H1 (cell line): ENCODE measurements around the gene TCEAL4. TPM values are rescaled to one million over a fixed set of nuclear protein-coding genes. Genes with fewer than 3 reads are reported as not detected.

Source experiments
- HDAC2 ChIP-seq, 2 experiments: fragments of 300-600 bp in 1 of 2; sonication (generic) in 1 of 2; IDR thresholded peaks; 2 replicates each; pipeline ENCODE4 v1.6.1; 2011 to 2012; ENCODE audit warnings: low read depth in 2 of 2, low read length in 2 of 2, mild to moderate bottlenecking in 2 of 2, moderate library complexity in 2 of 2, borderline replicate concordance in 1 of 2, inconsistent platforms in 1 of 2
- SIRT6 ChIP-seq: IDR thresholded peaks from one replicate; pipeline ENCODE4 v1.7.1; 2012; ENCODE audit warnings: low read length, inconsistent platforms
- TEAD4 ChIP-seq: IDR thresholded peaks from 2 replicates; pipeline ENCODE4 v1.6.1; 2012; ENCODE audit warnings: low read depth, low read length, inconsistent platforms, mixed read lengths
- polyA plus RNA-seq, 7 experiments: library from polyadenylated mRNA; depleted of rRNA in 3 of 7; stranded (reverse) in 5 of 7; unstranded in 2 of 7; fragments of >200 nt in 5 of 7; fragments of 200-250 nt in 2 of 7; gene quantifications; 1 replicate in 5 of 7; 2 replicates in 1 of 7; 4 replicates in 1 of 7; pipeline versions ENCODE4 v1.2.1 to v1.2.3, GENCODE V29; 2011 to 2013; ENCODE audit warnings: missing spikeins in 2 of 7, mixed read lengths in 2 of 7
- total RNA-seq: library from RNA; stranded (reverse); fragmentation: NEBNext Ultra II Directional; extraction: Animal tissue kit (Norgen Biotek cat#: 25700); gene quantifications from 2 replicates; pipeline ENCODE4 v1.2.1, GENCODE V29; 2021

Gene TCEAL4
- total and polyA plus RNA-seq, 2 of the 8 experiments (the other 6 are each of a cell fraction or from before 2014, with no cell fraction given): 10.1 to 53.0 TPM

- TF ChIP-seq HDAC2 (IDR thresholded peaks at IDR 0.05; ENCODE audit: borderline replicate concordance in 1 of 2, low read depth in 2 of 2, low read length in 2 of 2) (no peak), SIRT6 (no peak), TEAD4 (no peak)
Observed at GRCh38 chrX:103549916-103550315, 35.4 kb upstream of the TCEAL4 start (continued).
